Measurements from ENCODE around the gene FERMT2.

The FERMT2 gene, protein sequence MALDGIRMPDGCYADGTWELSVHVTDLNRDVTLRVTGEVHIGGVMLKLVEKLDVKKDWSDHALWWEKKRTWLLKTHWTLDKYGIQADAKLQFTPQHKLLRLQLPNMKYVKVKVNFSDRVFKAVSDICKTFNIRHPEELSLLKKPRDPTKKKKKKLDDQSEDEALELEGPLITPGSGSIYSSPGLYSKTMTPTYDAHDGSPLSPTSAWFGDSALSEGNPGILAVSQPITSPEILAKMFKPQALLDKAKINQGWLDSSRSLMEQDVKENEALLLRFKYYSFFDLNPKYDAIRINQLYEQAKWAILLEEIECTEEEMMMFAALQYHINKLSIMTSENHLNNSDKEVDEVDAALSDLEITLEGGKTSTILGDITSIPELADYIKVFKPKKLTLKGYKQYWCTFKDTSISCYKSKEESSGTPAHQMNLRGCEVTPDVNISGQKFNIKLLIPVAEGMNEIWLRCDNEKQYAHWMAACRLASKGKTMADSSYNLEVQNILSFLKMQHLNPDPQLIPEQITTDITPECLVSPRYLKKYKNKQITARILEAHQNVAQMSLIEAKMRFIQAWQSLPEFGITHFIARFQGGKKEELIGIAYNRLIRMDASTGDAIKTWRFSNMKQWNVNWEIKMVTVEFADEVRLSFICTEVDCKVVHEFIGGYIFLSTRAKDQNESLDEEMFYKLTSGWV

DNA sequence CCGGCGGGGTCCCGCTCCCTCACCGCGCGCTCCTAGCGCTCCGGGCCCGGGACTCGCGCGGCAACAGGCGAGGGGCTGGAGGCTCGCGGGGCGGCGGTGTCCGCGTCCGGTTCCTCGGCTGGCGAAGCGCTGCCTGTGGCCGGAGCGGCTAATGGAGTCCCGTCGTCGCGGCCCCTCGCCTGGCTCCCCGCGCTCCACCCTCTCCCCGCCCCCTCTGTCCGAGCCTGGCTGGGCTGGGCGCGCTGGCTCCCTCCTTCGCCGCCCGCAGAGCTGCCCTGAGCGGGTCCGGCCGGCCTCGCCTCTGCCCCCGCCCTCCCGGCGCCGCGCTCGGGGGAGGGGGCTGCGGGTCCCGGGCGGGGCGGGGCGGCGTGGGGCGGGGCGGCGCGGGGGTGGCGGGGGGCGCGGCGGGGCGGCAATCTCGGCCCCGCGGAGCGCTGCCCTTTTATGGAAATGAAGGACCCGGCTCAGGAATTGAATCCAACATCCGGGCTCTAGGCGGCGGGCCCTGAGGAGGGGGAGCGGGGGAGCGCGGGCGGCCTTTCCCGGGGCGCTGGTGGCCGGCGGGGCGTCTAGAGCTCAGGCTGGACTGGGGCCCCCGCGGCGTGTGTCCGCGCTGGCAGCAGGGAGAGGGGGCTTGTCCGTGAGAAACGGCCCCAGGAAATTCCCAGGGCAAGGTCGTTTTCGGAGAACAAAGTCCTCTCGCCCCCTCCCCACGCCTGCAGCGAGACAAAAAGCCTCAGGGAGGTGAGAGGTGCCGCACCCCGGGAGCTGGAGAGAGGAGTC lies at the start of gene FERMT2:
Gene FERMT2 (minus strand): TSS at position 153 of the 783 bp plus-strand sequence. CDS start 482 bp downstream, outside the sequence.
- DNase-seq: peak; percentile 46

DNA sequence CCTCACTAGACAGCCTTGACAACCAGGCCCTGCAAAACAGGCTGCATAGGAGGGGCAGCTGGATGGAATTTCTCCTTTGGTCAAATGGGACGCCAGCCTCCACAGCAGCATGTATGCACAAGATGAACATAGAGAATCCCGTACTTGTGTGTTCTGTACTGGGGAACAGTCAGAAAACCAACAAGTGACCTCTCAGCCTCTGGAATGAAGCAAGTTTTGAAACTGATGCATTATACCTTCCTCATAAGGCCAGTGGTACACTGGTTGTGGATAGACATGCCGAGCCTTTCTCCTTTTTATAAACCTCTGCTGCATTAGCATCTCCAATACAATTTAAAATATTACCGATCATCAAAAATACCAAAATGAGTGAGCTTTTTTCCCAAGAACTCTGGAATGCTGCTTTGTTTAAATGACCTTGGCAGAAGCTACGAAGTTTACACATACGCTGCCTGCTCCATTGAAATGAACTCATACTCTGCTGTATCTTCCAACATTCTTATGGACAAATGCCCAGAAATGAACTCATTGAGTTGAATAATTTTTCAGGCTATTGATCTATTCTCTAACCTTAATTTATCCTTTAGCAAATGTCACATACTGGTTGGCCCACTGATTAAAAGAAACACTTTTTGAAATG lies 47.6 kb upstream of the FERMT2 start:
- no peak for DNase-seq

DNA sequence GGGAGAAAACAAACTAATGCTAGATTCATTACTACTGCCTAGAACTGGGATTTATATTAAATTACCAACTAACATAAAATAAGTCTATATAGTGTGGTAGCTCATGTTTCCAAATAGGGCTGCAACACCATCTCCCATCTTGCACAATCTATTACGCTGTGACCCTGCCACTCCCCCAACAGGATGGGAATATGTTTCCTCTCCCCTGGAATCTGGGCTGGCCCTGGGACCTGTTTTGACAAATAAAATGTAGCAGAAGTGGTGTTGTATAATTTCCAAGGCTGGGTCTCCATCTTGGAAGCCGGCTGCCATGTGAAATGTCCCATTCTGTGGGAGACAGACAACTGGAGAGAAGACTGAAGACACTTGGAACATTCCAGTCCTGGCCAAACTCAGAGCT lies 45.6 kb upstream of the FERMT2 start:
- no peak for DNase-seq

DNA sequence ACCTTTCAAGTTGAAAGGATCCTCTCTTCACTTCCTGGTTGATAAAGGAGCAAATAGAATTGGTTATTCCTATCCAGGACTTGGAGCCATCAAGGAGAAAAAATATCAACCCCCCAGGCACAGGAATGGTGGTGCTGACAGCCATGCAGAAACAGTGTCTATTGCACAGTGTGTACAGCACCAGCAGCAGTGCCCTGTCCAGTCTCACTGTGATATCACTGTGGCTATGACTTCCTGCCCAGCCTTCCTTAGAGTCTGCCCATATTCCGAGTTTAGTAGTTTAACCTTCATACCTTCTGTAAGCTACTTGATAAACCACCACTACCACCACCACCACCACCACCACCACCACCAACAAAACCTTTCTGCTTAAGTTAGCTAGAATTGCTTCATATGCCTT lies 45.1 kb upstream of the FERMT2 start:
- DNase-seq: no peak

DNA sequence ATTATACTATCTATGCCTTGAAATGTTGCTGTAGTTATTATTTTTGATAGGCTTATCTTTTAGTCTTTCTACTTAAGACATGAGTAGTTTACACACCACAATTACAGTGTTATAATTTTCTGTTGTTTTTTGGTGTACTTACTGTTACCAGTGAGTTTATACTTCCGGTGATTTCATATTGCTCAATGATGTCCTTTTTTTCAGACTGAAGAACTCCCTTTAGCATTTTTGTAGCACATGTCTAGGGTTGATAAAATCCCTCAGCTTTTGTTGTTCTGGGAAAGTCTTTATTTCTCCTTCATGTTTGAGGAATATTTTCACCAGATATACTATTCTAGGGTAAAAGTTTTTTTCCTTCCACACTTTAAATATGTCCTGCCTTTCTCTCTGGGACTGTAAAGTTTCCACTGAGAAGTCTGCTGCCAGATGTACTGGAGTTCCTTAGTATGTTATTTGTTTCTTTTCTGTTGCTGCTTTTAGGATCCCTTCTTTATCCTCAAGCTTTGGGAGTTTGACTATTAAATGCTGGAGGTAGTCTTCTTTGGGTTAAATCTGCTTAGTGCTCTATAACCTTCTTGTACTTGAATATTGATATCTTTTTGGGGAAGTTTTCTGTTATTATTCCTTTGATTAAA lies 41.5 kb upstream of the FERMT2 start:
- no peak for DNase-seq

DNA sequence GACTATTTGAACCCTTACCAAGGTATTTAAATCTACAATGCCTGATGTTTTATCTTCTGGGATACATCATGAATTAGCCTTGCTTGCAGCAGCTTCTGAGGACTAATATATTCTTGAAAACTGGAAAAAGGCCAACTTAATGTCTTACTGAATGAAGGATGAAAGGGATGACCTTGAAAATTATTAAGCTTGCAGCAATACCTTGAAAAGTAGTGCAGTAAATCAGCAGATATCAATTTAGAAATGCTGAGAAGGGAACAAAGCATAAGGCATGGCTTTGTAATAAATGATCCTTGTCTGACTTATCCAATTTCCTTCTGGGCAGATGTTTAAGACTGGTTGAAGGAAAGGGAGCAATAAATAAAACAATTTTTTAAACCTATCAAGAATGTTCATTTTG lies 37.3 kb upstream of the FERMT2 start:
- DNase-seq: no peak

DNA sequence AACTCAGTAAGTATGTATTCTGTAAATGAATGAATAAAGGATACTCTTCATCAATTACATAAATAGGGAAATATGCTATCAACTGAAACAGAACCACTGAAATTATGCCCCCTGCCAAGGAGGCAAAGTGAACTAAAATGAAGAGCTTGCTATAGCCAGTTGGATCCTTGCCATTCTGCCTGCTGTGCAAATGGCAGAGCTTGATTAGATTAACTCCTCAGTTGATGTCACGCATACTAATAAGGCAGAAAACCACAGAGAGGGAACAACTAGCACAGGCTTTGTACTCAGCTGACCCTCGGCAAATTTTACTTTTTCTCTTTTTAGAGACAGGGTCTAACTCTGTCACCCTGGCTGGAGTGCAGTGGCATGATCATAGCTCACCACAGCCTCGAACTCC lies 36.7 kb upstream of the FERMT2 start:
- DNase-seq: peak; percentile 53

DNA sequence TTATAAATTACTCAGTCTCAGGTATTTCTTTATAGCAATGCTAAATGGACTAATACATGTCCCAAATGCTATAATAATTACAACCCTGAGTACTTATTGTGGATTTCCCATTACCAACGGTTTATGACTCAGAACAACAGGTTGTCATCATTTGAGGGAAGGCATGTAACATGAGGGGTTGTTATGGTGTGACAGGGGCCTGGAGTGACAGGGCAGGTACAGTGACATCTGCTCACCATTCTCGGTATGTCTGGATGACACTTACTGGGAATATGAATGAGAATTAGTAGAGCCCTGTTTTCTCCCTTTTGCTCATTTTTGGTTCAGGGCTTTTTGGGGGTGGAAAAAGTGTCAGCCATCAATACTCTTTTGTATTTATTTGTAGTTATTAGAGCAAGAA lies 36.2 kb upstream of the FERMT2 start:
- no peak for DNase-seq

DNA sequence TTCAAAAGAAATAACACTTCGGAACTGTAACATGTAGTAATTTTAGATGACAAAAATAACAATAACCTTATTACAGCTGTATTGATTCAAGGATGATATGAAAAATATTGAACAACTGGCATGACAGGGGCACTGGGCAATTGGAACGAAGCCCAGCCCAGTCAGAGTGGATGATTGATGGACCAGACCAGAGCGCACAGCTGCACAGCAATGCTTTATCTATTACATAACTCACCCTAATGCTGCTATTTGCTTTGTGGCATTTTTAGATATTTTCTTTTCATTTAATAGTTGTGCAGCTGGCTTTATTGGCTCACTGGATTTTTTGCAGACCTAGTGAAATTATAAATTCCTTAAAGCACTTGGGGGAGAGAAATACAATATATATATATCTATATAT lies 26.9 kb upstream of the FERMT2 start:
- DNase-seq: peak; percentile 8

DNA sequence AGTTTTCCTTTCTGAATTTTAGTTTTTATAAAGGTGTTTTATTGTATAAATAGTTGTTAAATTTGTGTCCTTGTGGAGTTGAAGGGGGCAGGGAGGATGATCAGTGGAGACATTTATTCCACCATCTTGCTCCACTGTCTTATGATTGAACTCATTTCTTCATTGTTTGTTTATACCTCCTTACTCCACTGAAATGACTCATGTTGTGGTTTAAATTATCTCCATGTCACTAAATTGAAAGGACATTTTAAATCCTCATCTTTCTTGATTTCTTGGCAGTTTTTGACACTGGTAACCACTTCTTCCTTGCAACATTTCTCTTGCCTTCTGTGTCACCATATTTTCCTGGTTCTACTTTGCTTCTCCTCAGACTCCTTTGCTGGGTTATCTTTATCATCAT lies 23.6 kb upstream of the FERMT2 start:
- DNase-seq: no peak

DNA sequence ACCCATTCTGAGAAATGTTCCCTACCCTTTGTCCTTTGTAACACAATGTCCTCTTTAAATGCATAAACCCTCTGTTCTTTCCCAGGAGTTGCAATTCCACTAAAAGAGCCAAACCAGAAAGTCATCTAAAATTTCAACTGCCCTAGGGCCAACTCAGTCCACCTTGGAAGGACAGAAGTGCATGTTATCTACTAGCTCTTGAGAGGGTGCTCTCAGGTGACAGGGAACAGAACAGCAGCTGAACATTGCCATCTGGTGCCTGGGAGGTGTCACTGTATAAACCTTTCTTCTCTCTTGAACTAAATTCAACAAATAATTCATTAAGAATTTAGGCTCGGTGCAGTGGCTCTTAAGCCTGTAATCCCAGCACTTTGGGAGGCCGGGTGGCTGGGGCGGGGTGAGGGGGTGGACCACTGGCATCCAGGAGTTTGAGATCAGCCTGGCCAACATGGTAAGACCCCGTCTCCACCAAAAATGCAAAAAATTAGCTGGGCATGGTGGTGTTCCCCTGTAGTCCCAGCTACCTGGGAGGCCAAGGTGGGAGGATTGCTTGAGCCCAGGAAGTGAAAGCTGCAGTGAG lies 10.3 kb upstream of the FERMT2 start:
- no peak for DNase-seq

DNA sequence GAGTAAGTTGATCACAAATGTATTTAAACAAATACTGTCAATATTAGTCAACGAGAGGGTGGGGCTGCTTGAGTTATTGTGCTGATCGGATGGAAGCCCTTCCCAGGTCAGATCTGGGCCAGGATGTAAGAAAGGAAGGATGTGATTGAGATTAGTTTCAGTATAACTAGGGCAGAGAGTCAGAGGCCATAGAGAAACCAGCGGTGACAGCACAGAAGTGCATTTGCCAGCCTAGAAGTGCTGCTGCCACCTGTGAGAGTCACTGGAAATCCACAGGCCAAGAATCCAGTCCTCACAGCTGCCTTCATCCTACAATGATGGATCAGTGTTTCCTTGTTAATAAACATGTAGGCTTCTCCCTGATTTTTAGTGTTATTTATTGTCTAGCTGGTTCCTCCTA lies 9.8 kb upstream of the FERMT2 start:
- DNase-seq: no peak

DNA sequence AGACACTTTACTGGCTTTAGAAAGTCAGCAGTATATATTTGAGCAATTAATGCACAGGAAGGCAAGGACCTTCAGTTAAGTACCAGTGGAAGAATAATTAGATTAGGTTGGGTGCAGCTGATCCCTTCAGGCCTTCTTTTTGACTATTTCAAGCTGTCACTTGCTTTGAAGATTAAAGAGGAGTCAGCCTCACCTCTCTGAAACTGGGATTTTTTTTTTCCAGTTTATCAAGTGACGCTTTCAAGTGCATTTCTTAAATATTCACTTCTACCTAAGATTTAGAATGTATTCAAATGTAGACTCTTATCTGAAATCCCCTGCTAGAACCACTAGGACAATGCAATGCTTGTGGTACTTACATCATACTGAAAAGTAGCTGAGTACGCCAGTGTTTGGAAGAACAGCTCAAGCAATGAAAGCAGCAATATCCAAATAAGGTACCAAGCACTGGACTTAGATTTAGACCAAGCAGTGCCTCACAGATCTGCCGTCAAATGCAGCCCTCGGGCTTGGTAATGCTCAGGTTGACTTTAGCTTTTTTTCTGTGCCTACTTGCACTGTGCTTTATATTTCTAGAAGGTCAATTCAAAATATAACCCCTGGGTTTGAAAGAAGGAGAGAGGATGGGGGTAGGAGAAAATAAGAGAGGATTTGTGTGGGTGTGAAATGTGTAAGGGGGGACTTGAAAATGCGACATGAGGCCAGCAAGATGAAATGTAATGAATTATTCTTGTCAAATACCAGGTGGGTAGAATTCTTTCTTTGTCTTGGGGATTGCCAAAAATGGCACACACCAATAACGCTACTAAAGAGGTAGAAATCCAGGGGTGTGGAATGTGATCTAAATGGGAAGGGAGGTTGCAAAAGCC lies 3.7 kb upstream of the FERMT2 start:
- no peak for DNase-seq

DNA sequence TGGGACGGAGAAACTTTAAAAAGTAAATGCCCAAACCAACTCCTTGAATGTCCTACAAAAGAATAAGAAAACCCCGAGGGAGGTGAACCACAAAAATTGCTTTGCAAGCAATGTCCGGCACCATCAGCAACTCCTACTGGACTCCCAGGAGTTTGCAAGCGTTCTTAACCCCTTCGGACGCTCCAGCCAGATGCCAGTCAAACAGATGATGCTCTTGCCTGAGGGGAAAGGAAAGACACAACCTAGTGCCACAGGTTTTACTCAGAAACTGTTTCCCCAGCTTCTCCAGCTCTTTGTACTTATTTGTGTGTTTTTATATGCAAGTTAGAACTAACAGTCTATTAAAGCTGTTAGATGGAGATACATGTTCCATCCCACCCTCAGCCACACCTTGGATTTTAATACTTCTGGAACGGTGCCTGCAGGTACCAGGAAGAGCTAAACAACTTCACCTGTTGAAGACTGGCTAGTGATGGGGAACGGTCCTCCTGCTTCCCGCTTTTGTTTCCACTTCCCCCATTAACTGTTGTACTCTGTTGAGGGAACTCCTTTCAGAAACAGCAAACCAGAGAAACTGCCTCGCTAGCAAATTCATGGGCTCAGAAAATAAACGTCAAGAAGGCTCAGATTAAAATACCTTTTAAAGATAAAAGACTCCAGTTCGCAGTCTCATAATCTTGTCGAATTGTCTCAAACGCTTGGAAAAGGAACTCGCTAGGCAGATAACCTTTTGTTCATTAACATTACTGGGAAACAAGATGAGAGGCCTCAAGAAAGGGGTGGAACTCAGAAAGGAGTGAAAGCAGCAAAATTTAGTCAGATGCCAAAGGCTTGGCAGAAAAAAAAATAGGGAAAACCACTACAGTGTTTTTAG lies 1.1 kb upstream of the FERMT2 start:
- DNase-seq: no peak

DNA sequence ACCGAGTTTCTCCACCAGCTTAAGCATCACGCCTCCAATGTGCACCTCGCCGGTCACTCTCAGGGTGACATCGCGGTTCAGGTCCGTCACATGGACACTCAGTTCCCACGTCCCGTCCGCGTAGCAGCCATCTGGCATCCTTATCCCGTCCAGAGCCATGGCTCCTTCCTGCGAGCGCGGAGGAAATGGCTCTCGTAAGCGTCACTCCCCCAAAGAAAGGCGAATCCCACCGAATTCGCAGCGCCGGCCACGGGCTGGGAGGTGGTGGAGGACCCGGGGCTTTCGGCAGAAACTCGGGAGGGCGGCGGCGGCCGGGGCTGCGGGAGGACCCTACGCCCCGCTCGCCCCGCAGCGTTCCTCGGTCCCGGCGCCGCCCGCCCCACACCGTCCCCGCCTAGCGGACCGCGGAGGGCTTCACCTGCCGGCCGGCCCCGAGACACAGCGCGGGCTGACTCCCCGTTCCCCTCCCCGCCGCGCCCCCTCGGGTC lies 396 bp downstream of the FERMT2 start:
- no peak for DNase-seq

DNA sequence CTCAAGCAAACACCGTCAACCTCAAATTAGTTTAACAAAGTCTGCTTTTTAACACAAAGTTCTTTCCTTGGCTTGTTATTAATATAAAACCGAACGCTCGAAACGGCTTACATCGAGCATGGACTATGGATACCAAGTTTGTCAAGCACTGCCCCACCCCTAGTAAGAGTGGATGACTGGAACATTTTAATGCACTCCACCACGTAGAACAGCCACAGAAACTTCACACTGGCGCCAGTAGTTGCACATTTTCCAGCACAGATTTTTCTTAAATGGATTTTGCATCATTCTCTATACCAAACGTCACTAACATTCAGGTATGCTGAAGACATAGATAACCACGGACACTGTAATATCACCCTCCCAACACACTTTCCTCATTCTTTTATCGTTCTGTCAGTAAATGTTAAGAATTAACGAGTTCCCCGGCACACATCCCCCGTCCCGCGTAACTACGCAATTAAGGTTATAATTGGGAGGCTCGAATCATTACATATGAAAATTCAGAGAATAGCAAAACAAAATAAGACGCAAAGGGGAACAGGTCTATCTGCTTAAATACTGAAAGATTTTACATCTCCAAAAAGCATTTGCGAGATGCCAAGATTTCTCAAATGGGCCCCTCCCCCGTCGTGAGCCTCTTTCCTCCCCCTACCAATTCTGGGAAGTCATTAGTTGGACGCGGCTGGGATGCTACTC lies 990 bp downstream of the FERMT2 start:
- DNase-seq: no peak

DNA sequence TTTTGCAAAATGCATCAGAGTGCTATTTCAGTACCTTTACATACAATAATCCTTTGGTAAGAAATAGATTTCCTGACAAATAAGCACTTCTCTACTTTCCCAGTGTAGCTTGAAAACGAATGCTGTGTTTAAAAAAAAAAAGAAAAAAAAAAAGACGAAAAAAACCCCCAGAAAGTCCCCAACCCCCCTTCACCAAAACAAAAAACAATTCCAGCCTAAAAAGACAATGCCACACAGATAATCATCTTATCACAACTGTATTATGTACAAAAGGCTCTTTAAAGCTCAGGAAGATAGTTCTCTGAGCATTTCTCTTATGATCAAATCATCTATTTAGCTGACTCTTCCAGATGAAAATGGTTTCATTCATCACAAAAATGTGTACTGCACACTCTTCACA lies 1.6 kb downstream of the FERMT2 start:
- DNase-seq: no peak

DNA sequence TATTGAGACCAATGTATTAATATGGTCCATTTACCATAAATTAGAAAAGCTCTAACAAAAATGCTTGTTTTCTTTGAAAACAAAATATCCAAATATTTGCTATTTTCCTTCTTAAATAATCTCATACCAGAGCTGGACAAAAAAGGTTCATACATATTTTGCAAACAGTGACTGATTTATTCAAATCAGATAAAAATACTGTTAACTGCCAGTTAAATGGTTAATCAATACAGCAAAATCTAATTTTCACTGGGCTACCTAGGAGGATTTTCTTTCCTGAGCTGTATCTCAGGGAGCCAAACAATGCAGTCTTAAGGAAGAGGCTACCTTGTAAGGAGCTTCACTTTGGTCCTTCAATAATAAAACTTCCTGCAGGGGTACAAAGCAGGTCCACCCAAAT lies 2.0 kb downstream of the FERMT2 start:
- DNase-seq: no peak

DNA sequence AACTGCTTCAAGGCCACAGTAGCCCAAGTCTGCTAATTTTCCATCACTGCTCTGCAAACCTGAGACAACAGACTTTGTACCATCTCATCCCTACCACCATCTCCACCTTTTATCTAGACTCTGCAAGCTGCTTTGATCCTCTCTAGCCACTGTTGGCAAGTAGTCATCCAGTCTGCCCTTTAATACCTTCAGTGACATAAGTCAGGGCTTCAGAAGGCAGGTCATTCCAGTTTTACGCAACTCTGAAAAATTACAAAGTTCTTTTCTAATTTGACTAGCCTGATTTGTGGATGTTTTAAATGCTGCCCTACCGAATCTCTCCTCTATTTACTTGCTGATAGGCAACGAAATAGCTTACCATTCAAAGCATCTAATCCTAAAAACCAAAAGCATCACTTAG lies 2.8 kb downstream of the FERMT2 start:
- DNase-seq: no peak

DNA sequence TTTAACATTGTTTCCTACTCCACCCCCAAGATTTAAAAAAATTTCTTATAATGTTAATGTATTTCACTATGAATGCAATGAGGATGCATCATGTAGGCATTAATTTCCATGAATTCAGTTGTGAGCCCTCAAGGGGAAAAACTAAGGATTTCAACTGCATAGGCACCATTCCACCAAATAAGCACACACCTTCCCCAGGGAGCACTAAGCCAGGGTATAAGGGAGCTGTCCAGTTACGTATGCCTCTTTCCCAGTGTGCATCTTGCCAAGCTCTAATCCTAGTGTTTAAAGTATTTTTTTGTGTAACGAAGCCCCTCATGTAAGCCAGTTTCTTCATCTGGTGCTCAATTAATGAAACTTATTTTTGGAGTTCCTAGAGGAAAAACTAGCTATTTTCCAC lies 6.6 kb downstream of the FERMT2 start:
- no peak for DNase-seq

Data from NCI-H2081 treated with DMSO at 0.1 percent for 48 hours (cell line).